GM18505 (cell line): ENCODE measurements around the gene RGCC.

Experiments used
- ATAC-seq: cut with Tn5 transposase; IDR thresholded peaks from one replicate; pipeline ENCODE4 v1.9.1; 2021; ENCODE audit not compliant: unreplicated experiment
- POLR2A ChIP-seq: IDR thresholded peaks from 4 replicates; pipeline ENCODE4 v1.6.1; 2011; ENCODE audit warnings: borderline replicate concordance; ENCODE audit not compliant: insufficient read depth, insufficient read length; ENCODE audit errors: extremely low read depth

Gene RGCC

DNA sequence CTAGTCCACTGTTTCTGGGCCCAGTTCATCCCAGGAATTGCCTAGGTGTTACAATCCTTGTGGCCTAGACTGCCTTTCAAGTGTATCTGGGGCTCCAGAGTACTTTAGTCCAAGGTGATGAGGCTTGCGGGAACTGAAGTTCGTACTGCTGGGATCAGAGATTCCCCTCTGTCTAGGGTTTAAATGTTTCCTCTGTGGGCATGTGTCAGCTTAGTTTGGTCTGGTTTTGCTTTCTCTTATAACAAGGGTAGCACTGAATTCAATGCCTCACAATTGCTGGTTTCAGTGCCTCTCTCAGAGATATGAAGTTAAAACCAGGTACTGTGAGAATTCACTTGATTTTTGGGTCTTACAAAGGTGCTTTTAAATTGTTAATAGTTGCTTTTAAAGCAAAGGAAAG, 30.8 kb downstream of the RGCC start:
- ATAC-seq, result no peak
- TF ChIP-seq POLR2A, result no peak

DNA sequence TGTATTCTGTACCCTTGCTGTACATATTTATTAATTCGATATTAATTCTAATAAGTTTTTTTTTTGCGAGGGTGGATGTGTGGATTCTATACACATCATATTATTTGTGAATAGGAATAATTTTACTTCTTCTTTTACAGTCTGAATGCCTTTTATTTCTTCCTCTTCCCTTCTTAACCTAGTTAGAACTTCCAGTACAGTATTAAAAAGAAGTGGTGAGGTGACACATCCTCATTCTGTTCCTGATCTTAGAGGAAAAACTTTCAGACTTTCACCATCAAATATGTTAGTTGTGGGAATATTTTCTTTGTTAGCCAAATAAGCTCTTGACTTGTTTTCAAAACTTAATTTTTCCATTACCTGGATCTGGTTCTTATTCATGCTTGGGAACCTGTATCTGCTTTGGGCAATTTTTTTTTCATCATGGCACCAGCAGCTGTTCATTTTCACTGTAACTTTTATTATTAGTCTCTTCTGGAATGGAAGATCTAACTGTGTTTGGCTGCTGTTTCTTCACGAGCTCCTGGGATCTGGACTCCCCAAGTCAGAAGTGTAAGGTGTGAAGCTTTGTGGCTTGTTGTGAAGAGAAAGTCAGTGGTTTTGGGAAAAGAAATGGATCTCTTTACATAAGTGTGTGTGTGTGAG, 33.1 kb downstream of the RGCC start:
- no peak for ATAC-seq
- no peak for TF ChIP-seq POLR2A

DNA sequence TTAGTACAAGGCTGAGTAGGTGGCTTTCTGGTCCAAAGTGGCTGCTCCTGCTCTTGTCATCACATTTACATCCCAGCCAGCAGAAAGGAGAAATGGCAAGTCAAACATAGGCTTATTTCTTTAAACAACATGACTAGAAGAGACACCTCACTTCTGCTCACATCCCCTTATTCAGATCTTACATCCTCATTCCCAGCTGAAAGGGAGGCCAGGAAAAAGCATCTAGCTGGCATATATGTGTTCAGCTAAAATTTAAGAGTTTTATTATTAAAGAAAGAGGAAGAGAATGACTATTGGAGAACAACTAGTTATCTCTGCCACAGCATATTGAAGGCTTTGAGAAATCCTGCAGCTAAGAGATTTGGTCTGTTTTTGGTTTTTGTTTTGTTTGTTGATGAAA, 34.1 kb downstream of the RGCC start:
- TF ChIP-seq POLR2A, result no peak
- no peak for ATAC-seq

DNA sequence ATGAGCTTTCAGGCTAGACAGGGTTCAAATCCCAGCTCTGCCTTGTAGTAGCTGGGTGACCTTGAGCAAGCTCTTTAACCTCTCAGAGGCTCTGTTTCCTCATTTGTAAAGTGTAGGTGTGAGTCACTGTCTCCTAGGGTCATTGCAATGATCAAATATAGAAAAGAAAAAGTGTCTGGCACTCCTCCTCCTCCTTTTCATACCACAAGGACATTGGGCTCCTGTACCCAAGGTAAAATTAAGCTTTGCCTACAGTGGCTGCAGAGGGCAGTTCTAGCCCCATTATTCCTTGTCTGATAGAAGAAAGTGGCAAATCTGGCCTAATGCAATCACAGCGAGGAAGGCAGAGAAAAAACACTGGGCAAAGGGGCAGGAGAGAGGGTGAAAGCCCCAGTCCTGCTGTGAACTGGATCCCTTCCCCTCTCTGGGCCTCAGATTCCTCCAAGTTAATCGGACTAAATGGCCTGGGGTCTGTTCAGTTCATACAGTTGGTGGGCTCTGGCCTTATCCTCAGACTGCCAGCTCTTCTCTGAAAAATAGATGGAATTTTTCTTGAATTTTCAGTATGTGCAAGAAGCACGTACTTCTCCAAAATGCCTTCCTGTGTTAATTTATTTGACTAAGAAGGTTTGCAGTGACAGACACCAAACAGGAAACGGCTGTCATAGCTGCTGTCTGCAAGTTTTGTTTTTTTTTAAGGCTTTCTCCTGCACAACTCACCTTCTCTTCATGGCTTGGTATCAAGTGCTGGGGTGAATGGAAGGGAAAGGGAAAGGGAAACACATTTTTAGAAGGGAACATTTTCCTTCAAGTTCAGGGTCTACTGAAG, 35.3 kb downstream of the RGCC start:
- TF ChIP-seq POLR2A, result no peak
- peak; percentile 53 for ATAC-seq

DNA sequence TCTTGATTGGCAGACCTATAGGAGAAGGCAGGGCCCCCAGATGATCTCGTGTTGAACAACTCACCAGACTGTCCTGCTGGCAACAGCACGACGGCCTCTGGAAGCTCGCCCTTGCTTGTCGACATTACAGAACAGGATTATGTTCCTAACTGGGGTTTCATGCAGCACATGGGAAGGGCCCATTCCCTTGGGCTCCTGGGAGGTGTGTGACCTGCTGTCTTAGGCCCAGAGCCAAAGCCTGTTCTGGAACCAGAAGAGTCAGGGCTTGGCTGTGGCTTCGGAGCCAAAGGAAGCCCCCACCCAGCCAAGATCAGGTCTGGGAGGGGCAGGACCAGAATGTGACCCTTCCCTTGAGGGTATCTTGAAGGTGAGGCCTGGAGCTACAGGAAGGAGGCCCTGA, 36.9 kb downstream of the RGCC start:
- TF ChIP-seq POLR2A, result no peak
- ATAC-seq, result no peak

DNA sequence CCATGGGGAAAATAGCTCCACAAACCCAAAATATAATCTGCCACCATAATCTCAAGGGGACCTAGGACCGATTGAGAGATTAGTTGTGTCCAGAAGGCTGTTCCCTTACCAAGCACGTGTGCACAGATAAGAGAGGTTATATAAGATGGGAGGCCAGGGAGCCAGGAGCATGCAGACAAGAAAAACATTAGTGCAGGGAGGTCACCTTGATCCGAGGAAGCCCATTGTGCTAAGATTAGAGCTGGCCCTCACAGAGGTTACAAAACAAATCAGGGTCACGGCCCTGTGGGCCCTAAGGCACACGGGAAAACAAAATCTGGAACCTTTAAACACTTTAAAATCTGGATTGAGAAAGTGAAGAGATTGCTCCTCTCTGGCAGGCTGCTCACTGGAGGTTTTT, 37.7 kb downstream of the RGCC start:
- no peak for ATAC-seq
- no peak for TF ChIP-seq POLR2A

DNA sequence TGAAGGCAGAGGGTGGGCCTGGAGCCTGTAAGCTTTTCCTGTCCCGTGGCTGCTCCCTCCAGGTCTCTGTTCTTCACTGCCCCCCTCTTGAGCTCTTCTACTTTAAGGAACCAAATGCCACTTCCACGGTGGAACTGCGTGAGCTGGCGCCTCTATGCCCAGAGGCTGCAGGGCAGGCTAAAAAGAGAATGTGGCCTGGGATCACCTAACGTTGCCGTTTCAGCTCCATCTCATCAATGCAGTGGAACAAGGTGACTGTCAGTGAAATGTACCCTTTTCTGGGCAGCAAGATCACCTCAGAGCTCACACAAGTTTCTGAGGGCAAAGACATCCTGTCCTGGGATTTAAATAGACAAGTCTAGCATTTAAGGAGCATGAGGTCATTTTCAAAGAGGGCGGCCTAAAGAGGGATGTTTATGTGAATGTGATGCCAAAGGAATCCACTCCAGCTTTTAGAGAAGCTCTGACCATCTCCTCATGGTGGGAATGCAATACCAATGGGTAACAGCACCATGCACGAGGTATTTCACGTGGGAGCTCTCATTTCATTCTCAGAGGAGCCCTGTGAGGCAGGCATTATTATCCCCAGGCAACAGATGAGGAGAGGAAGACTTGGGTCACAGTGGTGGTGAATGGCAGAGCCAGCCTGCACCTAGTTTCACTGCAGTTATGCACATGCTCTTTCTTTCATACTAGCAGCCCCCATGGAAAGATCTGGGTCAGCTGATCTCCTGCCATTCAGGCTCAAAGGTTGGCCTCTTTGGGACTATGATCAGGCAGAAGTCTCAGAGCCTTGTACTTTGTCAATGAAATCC, 39.3 kb downstream of the RGCC start:
- TF ChIP-seq POLR2A, result no peak
- ATAC-seq, result no peak

DNA sequence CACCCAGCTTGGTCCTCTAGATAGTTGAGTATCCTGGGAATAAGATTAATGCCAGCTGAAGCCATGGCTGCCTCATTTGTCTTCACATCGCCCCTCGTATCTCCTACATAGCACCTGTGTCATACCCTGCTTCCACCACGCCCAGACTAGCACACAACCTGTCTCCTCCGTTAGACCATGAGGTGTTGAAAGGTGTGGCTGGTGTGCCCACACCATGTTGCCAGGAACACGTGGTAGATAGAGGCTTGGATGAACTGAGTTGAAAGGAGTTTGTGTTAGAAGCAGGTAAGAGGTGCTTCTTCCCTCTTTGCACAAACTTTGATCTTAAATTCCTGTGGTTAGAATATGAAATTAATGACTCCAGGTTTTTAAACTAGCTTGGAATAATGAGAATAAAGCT, 40.1 kb downstream of the RGCC start:
- TF ChIP-seq POLR2A, result no peak
- ATAC-seq, result no peak

DNA sequence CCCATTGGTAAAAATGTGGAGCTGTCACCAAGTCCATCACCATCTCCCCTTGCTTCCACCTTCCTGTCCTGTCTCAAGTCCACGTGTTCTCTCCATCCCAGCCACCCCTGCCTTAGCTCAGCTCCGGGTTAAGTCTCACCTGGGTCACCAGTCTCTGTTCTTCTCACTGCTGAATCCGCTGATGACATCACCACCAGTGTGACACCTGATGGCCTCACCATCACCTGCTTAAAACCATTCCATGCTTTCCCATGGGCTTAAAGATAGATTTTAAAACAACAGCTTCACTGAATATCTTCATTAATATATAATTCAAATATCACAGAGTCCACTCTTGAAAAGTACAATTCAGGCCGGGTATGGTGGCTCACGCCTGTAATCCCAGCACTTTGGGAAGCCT, 42.1 kb downstream of the RGCC start:
- TF ChIP-seq POLR2A, result no peak
- no peak for ATAC-seq

DNA sequence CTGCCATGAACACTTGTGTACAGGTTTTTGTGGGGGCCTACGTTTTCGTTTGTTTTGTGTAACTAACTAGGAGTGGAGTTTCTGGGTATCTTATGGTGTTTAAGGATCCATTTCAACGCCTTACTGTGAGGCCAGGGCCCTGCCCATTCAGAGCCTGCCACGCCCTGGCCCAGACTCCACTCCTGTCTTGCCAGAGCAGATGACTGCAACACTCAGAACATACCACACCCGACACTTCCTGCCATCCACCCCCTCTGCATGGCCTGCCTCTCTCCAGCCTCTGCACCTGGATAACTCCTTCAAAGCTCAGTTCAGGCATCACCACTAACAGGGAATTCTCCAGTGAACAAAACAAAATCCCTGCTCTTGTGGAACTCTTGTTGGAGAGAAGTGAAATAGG, 43.2 kb downstream of the RGCC start:
- peak; percentile 16 for TF ChIP-seq POLR2A
- peak; percentile 47 for ATAC-seq

DNA sequence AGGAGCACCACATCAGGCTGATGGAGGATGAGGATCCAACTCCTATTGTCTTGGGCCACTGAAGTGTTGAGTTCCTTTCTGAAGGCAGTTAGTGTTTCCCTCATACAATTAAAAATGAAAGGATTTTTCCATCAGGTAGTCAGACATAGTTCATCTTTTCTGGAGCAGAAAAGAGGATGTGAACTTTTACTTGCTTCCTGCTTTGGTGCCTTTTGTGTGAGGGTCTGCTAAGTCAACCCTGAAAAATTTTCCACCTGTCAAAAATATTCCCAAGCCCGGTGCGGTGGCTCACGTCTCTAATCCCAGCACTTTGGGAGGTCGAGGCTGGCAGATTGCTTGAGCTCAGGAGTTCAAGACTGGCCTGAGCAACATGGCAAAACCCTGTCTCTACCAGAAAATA, 43.9 kb downstream of the RGCC start:
- ATAC-seq, result no peak
- TF ChIP-seq POLR2A, result no peak

DNA sequence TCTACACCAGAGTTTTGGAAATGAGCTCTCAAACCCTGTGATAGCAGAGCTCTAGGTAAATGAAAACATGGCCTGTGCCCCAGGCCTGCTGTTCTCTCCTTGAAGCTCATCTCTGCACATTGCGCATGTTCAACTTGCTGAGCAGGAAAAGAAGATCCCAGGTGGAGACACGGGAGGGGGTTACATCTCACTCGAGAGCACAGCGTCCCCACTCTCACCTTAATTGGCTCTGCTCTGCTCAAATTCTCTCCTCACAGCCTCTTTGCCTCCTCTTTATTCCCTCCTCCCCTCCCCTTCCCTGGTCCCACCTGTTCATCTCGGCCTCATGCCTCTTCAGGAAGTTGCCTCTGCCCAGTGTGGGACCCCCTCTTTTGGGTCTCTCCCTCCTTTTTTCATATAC, 44.7 kb downstream of the RGCC start:
- no peak for ATAC-seq
- TF ChIP-seq POLR2A, result no peak

DNA sequence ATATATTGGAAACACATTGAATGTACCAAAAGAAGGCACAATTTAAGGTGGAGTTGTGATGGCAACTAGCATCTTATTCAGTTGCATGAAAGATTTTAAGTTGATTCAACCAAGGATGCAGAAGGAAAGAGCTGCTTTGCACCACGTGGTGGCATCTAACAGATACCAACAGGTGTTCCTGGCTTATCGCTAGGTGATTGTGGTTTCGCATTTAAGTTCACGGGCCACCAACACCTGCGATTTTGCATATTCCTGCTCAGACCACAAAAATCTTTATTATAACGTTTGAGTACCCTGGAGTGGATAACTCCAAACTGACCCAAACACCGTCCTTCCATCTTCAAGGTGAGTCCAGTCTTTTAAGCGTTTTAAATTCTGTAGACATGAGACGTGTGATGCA, 45.3 kb downstream of the RGCC start:
- peak; percentile 71 for ATAC-seq
- TF ChIP-seq POLR2A, result no peak
